Gastrocnemius medialis (tissue), 4 donors: ENCODE measurements around the gene SNCB. TPM values are rescaled to one million over a fixed set of nuclear protein-coding genes. Genes with fewer than 3 reads are reported as not detected.

ENCODE experiments used
- ATAC-seq, 2 donors: fragments of 150-250 bp; one replicate each; pipeline ENCODE4 v1.9.1; 2016
- DNase-seq, 2 donors: peaks; one replicate each; pipeline ENCODE4 v3.0.0-alpha.2; 2019
- H3K27ac ChIP-seq, 4 donors: fragments of 200-600 bp; sonication (generic); 1 replicate in 1 of 4; 2 replicates in 3 of 4; pipeline ENCODE4 v1.5.1; 2016 to 2018; ENCODE audit warnings: mild to moderate bottlenecking in 2 of 4, moderate library complexity in 1 of 4
- H3K27me3 ChIP-seq, 3 donors: fragments of 200-600 bp; sonication (generic) in 2 of 3; 1 replicate in 1 of 3; 2 replicates in 2 of 3; pipeline versions ENCODE4 v1.5.1 to v1.6.0; 2016 to 2019; ENCODE audit warnings: mild to moderate bottlenecking in 1 of 3, moderate library complexity in 1 of 3
- H3K36me3 ChIP-seq, 2 donors: fragments of 200-600 bp; sonication (generic) in 1 of 2; one replicate each; pipeline ENCODE4 v1.5.1; 2017 to 2018
- H3K4me1 ChIP-seq, 2 donors: fragments of 200-600 bp; sonication (generic) in 1 of 2; one replicate each; pipeline ENCODE4 v1.5.1; 2016 to 2017; ENCODE audit warnings: mild to moderate bottlenecking in 2 of 2
- H3K4me3 ChIP-seq, 4 donors: fragments of 200-600 bp; sonication (generic) in 3 of 4; 1 replicate in 1 of 4; 2 replicates in 3 of 4; pipeline ENCODE4 v1.5.1; 2016 to 2019; ENCODE audit warnings: mild to moderate bottlenecking in 2 of 4
- H3K9me3 ChIP-seq, 3 donors: fragments of 200-600 bp; sonication (generic) in 2 of 3; 1 replicate in 1 of 3; 2 replicates in 2 of 3; pipeline ENCODE4 v1.5.1; 2016 to 2019
- POLR2A ChIP-seq, 2 donors: fragments of 450-650 bp; IDR thresholded peaks; one replicate each; pipeline ENCODE4 v1.6.1; 2017; ENCODE audit warnings: antibody characterized with exemption in 2 of 2, mild to moderate bottlenecking in 2 of 2, moderate library complexity in 2 of 2
- in situ Hi-C, 4 donors: fragments of 200-750 bp; cut with MboI; loops; one replicate each; pipeline versions ENCODE4 v1.15.0 to v1.8.0; 2017; ENCODE audit warnings: low sequenced_read_pairs in 4 of 4
- intact Hi-C: fragments of 100-400 bp; cut with DNase I; formaldehyde crosslinking; loops from one replicate; pipeline ENCODE4 v1.15.1; 2023; ENCODE audit warnings: low total_unique reads
- total RNA-seq, 4 donors: library from RNA; depleted of rRNA; stranded (reverse); fragments of >200 nt; gene quantifications; one replicate each; pipeline versions ENCODE4 v1.1.0 to v1.2.3, GENCODE V29; 2016
- TF ChIP-seq, protein P1 (sequence below), 5 experiments: fragments of 450-650 bp in 3 of 5; fragments of 200-600 bp in 2 of 5; sonication (generic) in 2 of 5; IDR thresholded peaks in 4 of 5; conservative IDR thresholded peaks in 1 of 5; 1 replicate in 4 of 5; 2 replicates in 1 of 5; pipeline ENCODE4 v1.5.1; 2016 to 2019; ENCODE audit warnings: antibody characterized with exemption in 5 of 5, mild to moderate bottlenecking in 3 of 5, moderate library complexity in 3 of 5

SNCB gene
- total RNA-seq, 4 donors from 2014 or later = 0.20 TPM; not detected in 3

DNA sequence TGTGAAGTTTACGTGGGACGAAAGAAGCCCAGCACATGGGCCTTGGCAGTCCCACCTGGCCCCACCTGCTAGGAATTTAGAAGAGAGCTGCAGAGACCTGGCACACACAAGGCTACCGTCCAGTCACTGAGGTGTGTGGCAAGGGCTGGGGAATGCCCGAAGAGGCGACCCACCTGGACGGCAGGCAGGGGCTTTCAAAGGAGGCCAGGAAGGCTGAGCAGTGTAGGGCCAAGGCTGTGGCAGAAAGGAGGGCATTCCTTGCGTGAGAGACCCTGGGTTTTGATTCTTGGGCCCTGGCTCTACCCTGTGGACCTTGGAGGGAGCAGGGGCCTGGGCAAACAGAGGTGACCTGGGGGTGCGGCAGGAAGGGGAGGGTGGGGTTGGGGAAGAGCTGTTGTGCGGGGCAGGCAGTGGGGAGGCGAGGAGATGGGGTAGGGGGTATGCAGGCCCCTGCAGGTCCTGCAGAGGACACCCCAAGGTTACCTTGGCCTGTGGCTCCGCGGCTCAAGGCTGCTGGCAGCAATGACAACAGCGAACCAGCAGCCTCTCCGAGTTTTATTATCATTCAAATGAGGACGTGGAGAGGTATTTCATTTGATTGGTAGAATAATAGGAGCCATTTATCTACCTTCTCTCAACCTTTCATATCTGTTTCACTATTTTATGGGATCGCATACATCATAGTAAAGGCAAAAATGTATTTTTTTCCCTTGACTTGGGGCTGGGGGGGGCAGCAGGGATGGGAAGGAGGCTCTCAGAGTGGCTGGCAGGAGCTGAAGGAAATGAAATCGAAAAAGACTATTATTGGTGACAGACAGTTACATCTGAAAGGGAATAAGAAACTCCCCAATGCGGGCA lies 41.8 kb upstream of the SNCB start:
- in situ Hi-C loops = loop anchor here in 2 of 4 donors (25.0 kb wide), 2 partner anchors 290 to 440 kb away; no protein-coding TSS in a partner anchor
- DNase-seq (no peak), ATAC-seq (no peak)
- intact Hi-C loops = no loop called here
- H3K9me3 ChIP-seq = no peaks in the 10 kb centered on the region
- H3K36me3 ChIP-seq = no peaks in the 10 kb centered on the region
- H3K4me1 ChIP-seq = peaks cover 0 to 23% of the 10 kb centered on the region in 2 donors
- no peak overlapping the region for H3K4me3 ChIP-seq
- TF ChIP-seq POLR2A (IDR thresholded peaks at IDR 0.05) = no peak
- TF ChIP-seq, protein P1, sequence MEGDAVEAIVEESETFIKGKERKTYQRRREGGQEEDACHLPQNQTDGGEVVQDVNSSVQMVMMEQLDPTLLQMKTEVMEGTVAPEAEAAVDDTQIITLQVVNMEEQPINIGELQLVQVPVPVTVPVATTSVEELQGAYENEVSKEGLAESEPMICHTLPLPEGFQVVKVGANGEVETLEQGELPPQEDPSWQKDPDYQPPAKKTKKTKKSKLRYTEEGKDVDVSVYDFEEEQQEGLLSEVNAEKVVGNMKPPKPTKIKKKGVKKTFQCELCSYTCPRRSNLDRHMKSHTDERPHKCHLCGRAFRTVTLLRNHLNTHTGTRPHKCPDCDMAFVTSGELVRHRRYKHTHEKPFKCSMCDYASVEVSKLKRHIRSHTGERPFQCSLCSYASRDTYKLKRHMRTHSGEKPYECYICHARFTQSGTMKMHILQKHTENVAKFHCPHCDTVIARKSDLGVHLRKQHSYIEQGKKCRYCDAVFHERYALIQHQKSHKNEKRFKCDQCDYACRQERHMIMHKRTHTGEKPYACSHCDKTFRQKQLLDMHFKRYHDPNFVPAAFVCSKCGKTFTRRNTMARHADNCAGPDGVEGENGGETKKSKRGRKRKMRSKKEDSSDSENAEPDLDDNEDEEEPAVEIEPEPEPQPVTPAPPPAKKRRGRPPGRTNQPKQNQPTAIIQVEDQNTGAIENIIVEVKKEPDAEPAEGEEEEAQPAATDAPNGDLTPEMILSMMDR (IDR thresholded peaks at IDR 0.05 in 4 of 5, conservative IDR thresholded peaks at IDR 0.05 in 1 of 5) = no peak
- peaks cover 0 to 6% (median 4%) of the 10 kb centered on the region in 3 donors for H3K27me3 ChIP-seq
- H3K27ac ChIP-seq = no peak overlapping the region

DNA sequence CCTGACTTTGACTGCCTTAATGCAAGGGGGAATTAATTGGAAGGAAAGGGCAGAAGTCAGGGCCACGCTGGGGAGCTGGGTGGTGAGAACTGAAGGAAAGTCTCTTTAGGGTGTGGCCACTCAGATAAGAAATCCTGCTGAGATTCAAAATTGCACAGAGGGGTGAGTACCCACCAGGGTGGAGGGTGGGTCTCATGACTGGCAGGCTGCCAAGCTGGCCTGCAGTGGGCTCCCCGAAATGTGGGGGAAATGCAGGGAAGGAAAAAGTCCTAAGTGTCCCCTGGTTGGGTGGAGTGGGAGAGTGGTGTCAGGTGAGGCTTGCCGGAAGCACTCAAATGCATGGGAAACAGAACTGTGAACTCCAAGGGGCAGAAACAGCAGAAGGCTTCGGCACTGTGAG lies 41.1 kb upstream of the SNCB start:
- intact Hi-C loops = no loop called here
- H3K27me3 ChIP-seq = peaks cover 0 to 6% (median 4%) of the 10 kb centered on the region in 3 donors
- no peaks in the 10 kb centered on the region for H3K9me3 ChIP-seq
- H3K36me3 ChIP-seq = no peaks in the 10 kb centered on the region
- no peak overlapping the region for H3K4me3 ChIP-seq
- DNase-seq = no peak
- in situ Hi-C loops = loop anchor here in 2 of 4 donors (25.0 kb wide), 2 partner anchors 291 to 441 kb away; no protein-coding TSS in a partner anchor
- ATAC-seq = no peak
- no peak overlapping the region for H3K27ac ChIP-seq
- H3K4me1 ChIP-seq = peaks cover 0 to 16% of the 10 kb centered on the region in 2 donors
- TF ChIP-seq, protein P1 (IDR thresholded peaks at IDR 0.05 in 4 of 5, conservative IDR thresholded peaks at IDR 0.05 in 1 of 5) = no peak
- TF ChIP-seq POLR2A (IDR thresholded peaks at IDR 0.05) = no peak

DNA sequence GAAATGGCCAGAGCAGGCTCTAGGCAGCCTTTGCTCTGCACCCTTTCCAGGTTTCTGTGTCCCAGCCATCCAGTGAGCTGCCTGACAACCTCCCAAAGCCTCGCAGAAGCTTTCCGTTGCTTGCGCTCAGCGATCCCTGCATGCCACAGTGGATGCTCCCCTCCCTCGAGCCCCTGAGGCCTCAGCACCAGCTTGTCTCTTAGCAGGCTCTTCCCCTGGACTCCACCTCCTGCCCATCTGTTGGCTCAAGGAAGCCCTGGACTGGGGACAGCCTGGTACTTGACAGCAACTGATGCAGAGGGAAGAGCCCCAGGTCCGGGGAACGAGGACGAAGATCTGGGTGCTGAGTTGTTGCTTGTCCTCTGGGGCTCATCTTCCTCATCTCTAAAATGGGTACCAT lies 40.1 kb upstream of the SNCB start:
- in situ Hi-C loops = loop anchor here in 2 of 4 donors (25.0 kb wide), 2 partner anchors 292 to 442 kb away; no protein-coding TSS in a partner anchor
- Histone ChIP-seq H3K4me3 (no peak overlapping the region), H3K36me3 (no peaks in the 10 kb centered on the region), H3K27ac (no peak overlapping the region), H3K4me1 (peaks cover 0 to 7% of the 10 kb centered on the region in 2 donors), H3K27me3 (peaks cover 0 to 6% (median 4%) of the 10 kb centered on the region in 3 donors), H3K9me3 (no peaks in the 10 kb centered on the region)
- DNase-seq = no peak
- intact Hi-C loops = no loop called here
- no peak for ATAC-seq
- TF ChIP-seq, protein P1 (IDR thresholded peaks at IDR 0.05 in 4 of 5, conservative IDR thresholded peaks at IDR 0.05 in 1 of 5) = no peak
- TF ChIP-seq POLR2A (IDR thresholded peaks at IDR 0.05) = no peak

DNA sequence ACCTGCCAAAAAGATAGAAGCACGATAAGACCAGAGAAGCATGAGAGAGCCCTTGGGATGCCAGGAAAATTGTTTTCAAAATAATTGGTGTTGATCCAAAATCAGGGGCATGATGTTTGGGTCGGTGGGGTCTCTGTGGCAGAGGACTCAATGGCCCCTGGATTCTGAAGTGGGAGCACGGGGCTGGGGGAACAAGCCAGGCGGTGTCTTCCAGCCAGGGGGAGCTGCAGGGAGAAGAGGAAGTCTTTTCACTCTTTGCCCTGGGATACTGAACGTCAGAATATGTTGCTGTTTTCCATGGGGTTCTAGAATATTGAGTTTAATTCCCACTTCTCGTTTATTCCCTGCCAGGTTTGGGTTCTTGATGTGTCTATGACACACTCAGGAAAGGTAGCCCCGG lies 37.3 kb upstream of the SNCB start:
- Histone ChIP-seq H3K4me1 (no peaks in the 10 kb centered on the region), H3K36me3 (no peaks in the 10 kb centered on the region), H3K27ac (no peak overlapping the region), H3K4me3 (no peak overlapping the region), H3K27me3 (peaks cover 17 to 25% (median 18%) of the 10 kb centered on the region in 3 donors), H3K9me3 (no peaks in the 10 kb centered on the region)
- TF ChIP-seq POLR2A (IDR thresholded peaks at IDR 0.05) = no peak
- TF ChIP-seq, protein P1 (IDR thresholded peaks at IDR 0.05 in 4 of 5, conservative IDR thresholded peaks at IDR 0.05 in 1 of 5) = no peak
- intact Hi-C loops (no loop called here), in situ Hi-C loops (loop anchor here in 2 of 4 donors (25.0 kb wide), 2 partner anchors 295 to 445 kb away; no protein-coding TSS in a partner anchor)
- DNase-seq = no peak
- no peak for ATAC-seq
